ENCODE results near the gene ZNF70. TPM values are rescaled to one million over a fixed set of nuclear protein-coding genes. Genes with fewer than 3 reads are reported as not detected.
A peak's percentile ranks its signal among the peaks of the same experiment; 100 is the strongest.

ZNF70 gene
- total and polyA plus RNA-seq, 2 of the 13 experiments (the other 11 are each of a cell fraction or from before 2014, with no cell fraction given) = 0.62 to 3.6 TPM

DNA sequence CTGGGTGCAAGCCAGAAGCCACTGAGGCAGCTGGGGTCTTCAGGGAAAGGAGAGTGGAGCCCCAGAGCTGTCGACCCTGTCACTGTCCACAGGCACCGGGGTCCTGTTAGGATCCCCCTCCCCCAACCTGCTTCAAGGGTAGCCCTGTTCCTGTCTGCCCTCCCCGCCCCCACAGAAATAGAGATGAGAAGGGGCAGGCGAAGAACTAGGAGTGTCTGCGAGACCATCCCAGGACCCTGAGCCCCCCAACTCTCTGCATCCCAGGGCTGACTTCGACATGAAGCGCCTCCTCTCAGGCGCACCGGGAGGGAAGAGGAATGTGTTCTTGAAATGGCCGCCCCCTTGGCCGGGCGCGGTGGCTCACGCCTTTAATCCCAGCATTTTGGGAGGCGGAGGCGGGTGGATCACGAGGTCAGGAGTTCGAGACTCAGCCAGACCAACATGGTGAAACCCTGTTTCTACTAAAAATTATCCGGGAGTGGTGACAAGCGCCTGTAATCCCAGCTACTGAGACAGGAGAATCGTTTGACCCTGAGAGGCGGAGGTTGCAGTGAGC, 607 bp upstream of the ZNF70 start (continued):
- TF ChIP-seq, protein P1, sequence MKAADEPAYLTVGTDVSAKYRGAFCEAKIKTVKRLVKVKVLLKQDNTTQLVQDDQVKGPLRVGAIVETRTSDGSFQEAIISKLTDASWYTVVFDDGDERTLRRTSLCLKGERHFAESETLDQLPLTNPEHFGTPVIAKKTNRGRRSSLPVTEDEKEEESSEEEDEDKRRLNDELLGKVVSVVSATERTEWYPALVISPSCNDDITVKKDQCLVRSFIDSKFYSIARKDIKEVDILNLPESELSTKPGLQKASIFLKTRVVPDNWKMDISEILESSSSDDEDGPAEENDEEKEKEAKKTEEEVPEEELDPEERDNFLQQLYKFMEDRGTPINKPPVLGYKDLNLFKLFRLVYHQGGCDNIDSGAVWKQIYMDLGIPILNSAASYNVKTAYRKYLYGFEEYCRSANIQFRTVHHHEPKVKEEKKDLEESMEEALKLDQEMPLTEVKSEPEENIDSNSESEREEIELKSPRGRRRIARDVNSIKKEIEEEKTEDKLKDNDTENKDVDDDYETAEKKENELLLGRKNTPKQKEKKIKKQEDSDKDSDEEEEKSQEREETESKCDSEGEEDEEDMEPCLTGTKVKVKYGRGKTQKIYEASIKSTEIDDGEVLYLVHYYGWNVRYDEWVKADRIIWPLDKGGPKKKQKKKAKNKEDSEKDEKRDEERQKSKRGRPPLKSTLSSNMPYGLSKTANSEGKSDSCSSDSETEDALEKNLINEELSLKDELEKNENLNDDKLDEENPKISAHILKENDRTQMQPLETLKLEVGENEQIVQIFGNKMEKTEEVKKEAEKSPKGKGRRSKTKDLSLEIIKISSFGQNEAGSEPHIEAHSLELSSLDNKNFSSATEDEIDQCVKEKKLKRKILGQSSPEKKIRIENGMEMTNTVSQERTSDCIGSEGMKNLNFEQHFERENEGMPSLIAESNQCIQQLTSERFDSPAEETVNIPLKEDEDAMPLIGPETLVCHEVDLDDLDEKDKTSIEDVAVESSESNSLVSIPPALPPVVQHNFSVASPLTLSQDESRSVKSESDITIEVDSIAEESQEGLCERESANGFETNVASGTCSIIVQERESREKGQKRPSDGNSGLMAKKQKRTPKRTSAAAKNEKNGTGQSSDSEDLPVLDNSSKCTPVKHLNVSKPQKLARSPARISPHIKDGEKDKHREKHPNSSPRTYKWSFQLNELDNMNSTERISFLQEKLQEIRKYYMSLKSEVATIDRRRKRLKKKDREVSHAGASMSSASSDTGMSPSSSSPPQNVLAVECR (CRISPR knock-in tag; IDR thresholded peaks at IDR 0.05; ENCODE audit: borderline replicate concordance) = no peak
- TF ChIP-seq, protein P2, sequence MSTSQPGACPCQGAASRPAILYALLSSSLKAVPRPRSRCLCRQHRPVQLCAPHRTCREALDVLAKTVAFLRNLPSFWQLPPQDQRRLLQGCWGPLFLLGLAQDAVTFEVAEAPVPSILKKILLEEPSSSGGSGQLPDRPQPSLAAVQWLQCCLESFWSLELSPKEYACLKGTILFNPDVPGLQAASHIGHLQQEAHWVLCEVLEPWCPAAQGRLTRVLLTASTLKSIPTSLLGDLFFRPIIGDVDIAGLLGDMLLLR (CRISPR knock-in tag; IDR thresholded peaks at IDR 0.05) = 0 out of 2 replicates have a peak, but pooled peaks have one; percentile 10
- no peak for TF ChIP-seq ZNF703 (CRISPR knock-in tag; IDR thresholded peaks at IDR 0.05; ENCODE audit: borderline replicate concordance)
- TF ChIP-seq ZNF354B (CRISPR knock-in tag; IDR thresholded peaks at IDR 0.05) = no peak
- TF ChIP-seq, protein P3, sequence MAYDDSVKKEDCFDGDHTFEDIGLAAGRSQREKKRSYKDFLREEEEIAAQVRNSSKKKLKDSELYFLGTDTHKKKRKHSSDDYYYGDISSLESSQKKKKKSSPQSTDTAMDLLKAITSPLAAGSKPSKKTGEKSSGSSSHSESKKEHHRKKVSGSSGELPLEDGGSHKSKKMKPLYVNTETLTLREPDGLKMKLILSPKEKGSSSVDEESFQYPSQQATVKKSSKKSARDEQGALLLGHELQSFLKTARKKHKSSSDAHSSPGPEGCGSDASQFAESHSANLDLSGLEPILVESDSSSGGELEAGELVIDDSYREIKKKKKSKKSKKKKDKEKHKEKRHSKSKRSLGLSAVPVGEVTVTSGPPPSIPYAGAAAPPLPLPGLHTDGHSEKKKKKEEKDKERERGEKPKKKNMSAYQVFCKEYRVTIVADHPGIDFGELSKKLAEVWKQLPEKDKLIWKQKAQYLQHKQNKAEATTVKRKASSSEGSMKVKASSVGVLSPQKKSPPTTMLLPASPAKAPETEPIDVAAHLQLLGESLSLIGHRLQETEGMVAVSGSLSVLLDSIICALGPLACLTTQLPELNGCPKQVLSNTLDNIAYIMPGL (CRISPR knock-in tag; IDR thresholded peaks at IDR 0.05; ENCODE audit: borderline replicate concordance in 1 of 2, low read depth in 1 of 2) = 0 out of 4 replicates have a peak, but pooled peaks of 1 of the 2 experiments have one; percentile 13
- TF ChIP-seq, protein P4, sequence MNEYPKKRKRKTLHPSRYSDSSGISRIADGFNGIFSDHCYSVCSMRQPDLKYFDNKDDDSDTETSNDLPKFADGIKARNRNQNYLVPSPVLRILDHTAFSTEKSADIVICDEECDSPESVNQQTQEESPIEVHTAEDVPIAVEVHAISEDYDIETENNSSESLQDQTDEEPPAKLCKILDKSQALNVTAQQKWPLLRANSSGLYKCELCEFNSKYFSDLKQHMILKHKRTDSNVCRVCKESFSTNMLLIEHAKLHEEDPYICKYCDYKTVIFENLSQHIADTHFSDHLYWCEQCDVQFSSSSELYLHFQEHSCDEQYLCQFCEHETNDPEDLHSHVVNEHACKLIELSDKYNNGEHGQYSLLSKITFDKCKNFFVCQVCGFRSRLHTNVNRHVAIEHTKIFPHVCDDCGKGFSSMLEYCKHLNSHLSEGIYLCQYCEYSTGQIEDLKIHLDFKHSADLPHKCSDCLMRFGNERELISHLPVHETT (CRISPR knock-in tag; conservative IDR thresholded peaks at IDR 0.05) = no peak
- TF ChIP-seq NCOR1 (IDR thresholded peaks at IDR 0.05; ENCODE audit: borderline replicate concordance, low read length) = no peak
- TF ChIP-seq, protein P5, sequence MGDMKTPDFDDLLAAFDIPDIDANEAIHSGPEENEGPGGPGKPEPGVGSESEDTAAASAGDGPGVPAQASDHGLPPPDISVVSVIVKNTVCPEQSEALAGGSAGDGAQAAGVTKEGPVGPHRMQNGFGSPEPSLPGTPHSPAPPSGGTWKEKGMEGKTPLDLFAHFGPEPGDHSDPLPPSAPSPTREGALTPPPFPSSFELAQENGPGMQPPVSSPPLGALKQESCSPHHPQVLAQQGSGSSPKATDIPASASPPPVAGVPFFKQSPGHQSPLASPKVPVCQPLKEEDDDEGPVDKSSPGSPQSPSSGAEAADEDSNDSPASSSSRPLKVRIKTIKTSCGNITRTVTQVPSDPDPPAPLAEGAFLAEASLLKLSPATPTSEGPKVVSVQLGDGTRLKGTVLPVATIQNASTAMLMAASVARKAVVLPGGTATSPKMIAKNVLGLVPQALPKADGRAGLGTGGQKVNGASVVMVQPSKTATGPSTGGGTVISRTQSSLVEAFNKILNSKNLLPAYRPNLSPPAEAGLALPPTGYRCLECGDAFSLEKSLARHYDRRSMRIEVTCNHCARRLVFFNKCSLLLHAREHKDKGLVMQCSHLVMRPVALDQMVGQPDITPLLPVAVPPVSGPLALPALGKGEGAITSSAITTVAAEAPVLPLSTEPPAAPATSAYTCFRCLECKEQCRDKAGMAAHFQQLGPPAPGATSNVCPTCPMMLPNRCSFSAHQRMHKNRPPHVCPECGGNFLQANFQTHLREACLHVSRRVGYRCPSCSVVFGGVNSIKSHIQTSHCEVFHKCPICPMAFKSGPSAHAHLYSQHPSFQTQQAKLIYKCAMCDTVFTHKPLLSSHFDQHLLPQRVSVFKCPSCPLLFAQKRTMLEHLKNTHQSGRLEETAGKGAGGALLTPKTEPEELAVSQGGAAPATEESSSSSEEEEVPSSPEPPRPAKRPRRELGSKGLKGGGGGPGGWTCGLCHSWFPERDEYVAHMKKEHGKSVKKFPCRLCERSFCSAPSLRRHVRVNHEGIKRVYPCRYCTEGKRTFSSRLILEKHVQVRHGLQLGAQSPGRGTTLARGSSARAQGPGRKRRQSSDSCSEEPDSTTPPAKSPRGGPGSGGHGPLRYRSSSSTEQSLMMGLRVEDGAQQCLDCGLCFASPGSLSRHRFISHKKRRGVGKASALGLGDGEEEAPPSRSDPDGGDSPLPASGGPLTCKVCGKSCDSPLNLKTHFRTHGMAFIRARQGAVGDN (CRISPR knock-in tag; IDR thresholded peaks at IDR 0.05) = peak; percentile 53
- TF ChIP-seq, protein P6, sequence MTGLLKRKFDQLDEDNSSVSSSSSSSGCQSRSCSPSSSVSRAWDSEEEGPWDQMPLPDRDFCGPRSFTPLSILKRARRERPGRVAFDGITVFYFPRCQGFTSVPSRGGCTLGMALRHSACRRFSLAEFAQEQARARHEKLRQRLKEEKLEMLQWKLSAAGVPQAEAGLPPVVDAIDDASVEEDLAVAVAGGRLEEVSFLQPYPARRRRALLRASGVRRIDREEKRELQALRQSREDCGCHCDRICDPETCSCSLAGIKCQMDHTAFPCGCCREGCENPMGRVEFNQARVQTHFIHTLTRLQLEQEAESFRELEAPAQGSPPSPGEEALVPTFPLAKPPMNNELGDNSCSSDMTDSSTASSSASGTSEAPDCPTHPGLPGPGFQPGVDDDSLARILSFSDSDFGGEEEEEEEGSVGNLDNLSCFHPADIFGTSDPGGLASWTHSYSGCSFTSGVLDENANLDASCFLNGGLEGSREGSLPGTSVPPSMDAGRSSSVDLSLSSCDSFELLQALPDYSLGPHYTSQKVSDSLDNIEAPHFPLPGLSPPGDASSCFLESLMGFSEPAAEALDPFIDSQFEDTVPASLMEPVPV (CRISPR knock-in tag; IDR thresholded peaks at IDR 0.05) = no peak
- no peak for TF ChIP-seq MYC (CRISPR knock-in tag; IDR thresholded peaks at IDR 0.05; ENCODE audit: borderline replicate concordance)
- no peak for TF ChIP-seq ZSCAN22 (CRISPR knock-in tag; IDR thresholded peaks at IDR 0.05)
- TF ChIP-seq AKAP8 (CRISPR knock-in tag; IDR thresholded peaks at IDR 0.05) = no peak
- no peak for TF ChIP-seq ZNF333 (CRISPR knock-in tag; IDR thresholded peaks at IDR 0.05; ENCODE audit: borderline replicate concordance)
- TF ChIP-seq PCBP1 (IDR thresholded peaks at IDR 0.05; ENCODE audit: borderline replicate concordance, low read depth, low read length) = no peak
